ENCODE data around the gene IL17C. TPM values are rescaled to one million over a fixed set of nuclear protein-coding genes. Genes with fewer than 3 reads are reported as not detected.

Gene IL17C
- total RNA-seq, 1 experiment from 2014 or later, result 0.31 TPM

GRCh38 chr16:88610909-88611812 is 27.2 kb upstream of the IL17C start:
- H3K79me2 ChIP-seq (ENCODE audit: insufficient read depth, low read length), result no peaks in the 10 kb centered on the region
- Mint-ChIP-seq H3K4me3 (peak overlapping the region in 1 of 2 experiments; percentile 73; a peak in 3 of 5 replicates), H3K9me3 (no peaks in the 10 kb centered on the region), H3K27ac (peak overlapping the region in 1 of 3 experiments; percentile 42; a peak in 4 of 7 replicates), H3K36me3 (ENCODE audit: insufficient read depth in 1 of 3, low read depth in 3 of 3) (peaks cover 14 to 72% (median 52%) of the 10 kb centered on the region in 3 experiments), H3K27me3 (ENCODE audit: low read depth) (no peaks in the 10 kb centered on the region), H3K4me1 (peaks cover 0 to 11% of the 10 kb centered on the region in 2 experiments; a peak in 2 of 4 replicates)
- no peak overlapping the region; the same call in 1 of the 2 replicates for H3K14ac ChIP-seq (ENCODE audit: insufficient read depth, low read length)
- no peak overlapping the region for H4K5ac ChIP-seq (ENCODE audit: insufficient read length, low read depth, low read length)
- H3K9me3 ChIP-seq (ENCODE audit: control insufficient read depth, low read depth, low read length), result no peaks in the 10 kb centered on the region
- no peaks in the 10 kb centered on the region for H3K79me1 ChIP-seq (ENCODE audit: insufficient read depth, low read depth, low read length, poor library complexity, severe bottlenecking)
- no peaks in the 10 kb centered on the region; the same call in 1 of the 2 replicates for H3K4me1 ChIP-seq (ENCODE audit: insufficient read depth, low read length)
- H2BK5ac ChIP-seq (ENCODE audit: insufficient read length, low read length), result no peak overlapping the region
- H3K56ac ChIP-seq (ENCODE audit: insufficient read length, low read depth, low read length), result no peak overlapping the region
- peak overlapping the region; percentile 40 for H3K4me2 ChIP-seq (ENCODE audit: insufficient read depth, insufficient read length, low read length)
- no peaks in the 10 kb centered on the region for H4K20me1 ChIP-seq (ENCODE audit: control insufficient read depth, insufficient read depth, insufficient read length)
- H4K8ac ChIP-seq (replicated peaks; ENCODE audit: insufficient read length, low read depth, low read length), result no peak overlapping the region
- no peak overlapping the region for H2BK20ac ChIP-seq (ENCODE audit: low read depth, low read length, poor library complexity, severe bottlenecking)
- no peak overlapping the region for H2AFZ ChIP-seq (ENCODE audit: low read length)
- H3K4ac ChIP-seq (ENCODE audit: low read depth, low read length), result no peak overlapping the region
- peak overlapping the region; percentile 23 for H3K18ac ChIP-seq (ENCODE audit: insufficient read length, low read depth, low read length)
- peak; percentile 56 for DNase-seq
- TF ChIP-seq CTCF (conservative IDR thresholded peaks at IDR 0.05), result no peak
- WGBS (ENCODE audit: extremely low coverage, insufficient read length, low lambda C conversion rate), result no CpG with 5 or more reads among the region's 49 CpGs
- no peak overlapping the region for H3K27ac ChIP-seq (ENCODE audit: insufficient read length, low read depth, low read length)
- no peak overlapping the region for H2BK120ac ChIP-seq (ENCODE audit: low read depth, low read length, poor library complexity, severe bottlenecking)
- no peaks in the 10 kb centered on the region for H3K23me2 ChIP-seq (ENCODE audit: insufficient read length, low read depth, low read length, poor library complexity, severe bottlenecking)
- H3K27me3 ChIP-seq (ENCODE audit: insufficient read depth, low read length), result no peaks in the 10 kb centered on the region
- H3T11ph ChIP-seq (ENCODE audit: low read length), result no peak overlapping the region
- no peak overlapping the region for H2BK12ac ChIP-seq (ENCODE audit: insufficient read length, low read depth, low read length)
- no peak overlapping the region for H4K91ac ChIP-seq (ENCODE audit: insufficient read length, low read depth, low read length)
- no peak overlapping the region for H2AK5ac ChIP-seq (ENCODE audit: insufficient read length, low read length)
- no peak overlapping the region for H3K23ac ChIP-seq (ENCODE audit: insufficient read length, low read depth, low read length)
- peak overlapping the region; percentile 36 for H3K9ac ChIP-seq (ENCODE audit: extremely low read depth, insufficient read length, low read length)
- H2BK15ac ChIP-seq (ENCODE audit: low read depth, low read length), result no peak overlapping the region

Measured in H9 (cell line).